Measurements from ENCODE around the gene MRGPRF. TPM values are rescaled to one million over a fixed set of nuclear protein-coding genes. Genes with fewer than 3 reads are reported as not detected.

MRGPRF gene
- polyA plus RNA-seq, 4 donors, result 0.81 to 16.9 (median 2.1) TPM

DNA sequence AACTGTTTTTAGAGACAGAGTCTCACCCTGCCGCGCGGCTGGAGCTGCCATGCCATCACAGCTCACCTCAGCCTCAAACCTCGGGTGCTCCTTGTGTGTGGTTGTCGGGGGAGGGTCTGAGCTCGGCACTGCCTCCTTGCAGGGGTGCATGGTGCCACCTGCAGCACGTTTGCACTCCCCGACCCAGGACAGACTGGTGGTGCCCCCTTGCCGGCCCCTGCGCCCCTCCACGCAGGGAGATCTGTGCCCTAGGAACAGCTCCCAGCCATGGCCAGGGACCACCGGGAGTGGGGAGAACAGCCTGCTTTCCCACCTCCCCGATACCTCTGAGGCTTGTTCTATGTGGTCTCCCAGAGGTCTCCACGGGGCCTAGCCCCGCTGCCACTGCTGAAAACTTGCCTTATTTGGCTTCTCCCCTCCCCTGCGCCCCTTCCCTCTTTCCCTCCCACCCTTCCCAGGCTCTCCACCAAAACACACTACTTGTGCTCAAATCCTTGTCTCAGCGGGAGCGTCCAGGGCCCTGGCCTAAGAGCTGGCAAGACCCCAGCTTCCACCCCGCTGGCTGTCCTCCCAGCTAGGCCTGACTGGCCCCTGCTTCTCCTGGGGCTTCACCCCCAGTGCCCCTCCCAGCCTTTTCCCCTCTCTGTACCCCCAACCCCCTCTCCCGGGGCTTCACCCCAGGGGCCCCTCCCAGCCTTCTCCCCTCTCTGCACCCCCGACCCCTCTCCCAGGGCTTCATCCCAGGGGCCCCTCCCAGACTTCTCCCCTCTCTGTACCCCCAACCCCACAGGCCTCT is 22.3 kb upstream of the MRGPRF start:
- Histone ChIP-seq H3K36me3 (ENCODE audit: control insufficient read depth in 3 of 3, insufficient read depth in 2 of 3, low read depth in 1 of 3, low read length in 3 of 3) (no peaks in the 10 kb centered on the region), H3K4me3 (ENCODE audit: low read depth in 1 of 3, low read length in 3 of 3) (no peak overlapping the region), H3K27ac (ENCODE audit: low read depth in 1 of 3, low read length in 2 of 3) (peak overlapping the region in 1 of 3 donors; percentile 33), H3K4me1 (ENCODE audit: control insufficient read depth in 3 of 3, insufficient read depth in 2 of 3, low read depth in 1 of 3, low read length in 2 of 3) (no peaks in the 10 kb centered on the region), H3K9me3 (ENCODE audit: control insufficient read depth in 2 of 2, insufficient read depth in 1 of 2, low read depth in 1 of 2, low read length in 1 of 2) (no peaks in the 10 kb centered on the region), H3K27me3 (ENCODE audit: control insufficient read depth in 3 of 3, insufficient read depth in 3 of 3, low read length in 3 of 3) (no peaks in the 10 kb centered on the region)
- no peak for DNase-seq
- FAIRE-seq, result no peak
- 70 to 78% (median 74%) methylated on average over 19 to 21 of the region's 21 CpGs for WGBS, 3 donors

- Histone ChIP-seq H3K9me3 (ENCODE audit: control insufficient read depth in 2 of 2, insufficient read depth in 1 of 2, low read depth in 1 of 2, low read length in 1 of 2) (no peaks in the 10 kb centered on the region), H3K36me3 (ENCODE audit: control insufficient read depth in 3 of 3, insufficient read depth in 2 of 3, low read depth in 1 of 3, low read length in 3 of 3) (no peaks in the 10 kb centered on the region), H3K4me1 (ENCODE audit: control insufficient read depth in 3 of 3, insufficient read depth in 2 of 3, low read depth in 1 of 3, low read length in 2 of 3) (no peaks in the 10 kb centered on the region), H3K4me3 (ENCODE audit: low read depth in 1 of 3, low read length in 3 of 3) (no peak overlapping the region), H3K27me3 (ENCODE audit: control insufficient read depth in 3 of 3, insufficient read depth in 3 of 3, low read length in 3 of 3) (no peaks in the 10 kb centered on the region), H3K27ac (ENCODE audit: low read depth in 1 of 3, low read length in 2 of 3) (no peak overlapping the region)
- FAIRE-seq, result no peak
- no peak for DNase-seq
- 84 to 88% (median 87%) methylated on average over 22 of the region's 22 CpGs for WGBS, 3 donors
Observed at GRCh38 chr11:69034123-69034867, 21.2 kb upstream of the MRGPRF start.

DNA sequence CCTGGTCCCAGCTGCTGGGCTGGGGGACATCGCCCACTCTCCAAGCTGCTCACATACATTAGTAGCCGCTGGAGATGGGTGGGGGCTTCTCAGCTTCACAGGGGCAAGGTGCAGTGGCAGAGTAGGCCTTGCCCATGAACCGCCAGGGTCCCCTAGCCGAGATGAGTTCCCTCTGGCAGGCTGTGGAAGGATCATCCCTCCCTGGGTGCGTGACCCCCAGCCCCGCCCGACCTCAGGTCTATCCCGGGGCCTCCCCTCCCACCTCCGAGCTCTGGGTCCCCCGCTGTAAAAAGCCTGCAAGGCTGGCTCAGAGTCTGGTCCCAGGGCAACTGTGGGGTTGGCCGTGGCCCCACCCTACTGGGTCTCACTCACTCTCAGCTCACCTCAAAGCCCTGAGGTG is 20.4 kb upstream of the MRGPRF start:
- WGBS, 3 donors, result 73 to 81% (median 77%) methylated on average over 11 of the region's 11 CpGs
- Histone ChIP-seq H3K27ac (ENCODE audit: low read depth in 1 of 3, low read length in 2 of 3) (no peak overlapping the region), H3K9me3 (ENCODE audit: control insufficient read depth in 2 of 2, insufficient read depth in 1 of 2, low read depth in 1 of 2, low read length in 1 of 2) (no peaks in the 10 kb centered on the region), H3K36me3 (ENCODE audit: control insufficient read depth in 3 of 3, insufficient read depth in 2 of 3, low read depth in 1 of 3, low read length in 3 of 3) (no peaks in the 10 kb centered on the region), H3K4me1 (ENCODE audit: control insufficient read depth in 3 of 3, insufficient read depth in 2 of 3, low read depth in 1 of 3, low read length in 2 of 3) (no peaks in the 10 kb centered on the region), H3K27me3 (ENCODE audit: control insufficient read depth in 3 of 3, insufficient read depth in 3 of 3, low read length in 3 of 3) (no peaks in the 10 kb centered on the region), H3K4me3 (ENCODE audit: low read depth in 1 of 3, low read length in 3 of 3) (no peak overlapping the region)
- no peak for DNase-seq
- no peak for FAIRE-seq

- 75 to 89% (median 86%) methylated on average over 6 to 7 of the region's 7 CpGs for WGBS, 3 donors
- Histone ChIP-seq H3K9me3 (ENCODE audit: control insufficient read depth in 2 of 2, insufficient read depth in 1 of 2, low read depth in 1 of 2, low read length in 1 of 2) (no peaks in the 10 kb centered on the region), H3K4me1 (ENCODE audit: control insufficient read depth in 3 of 3, insufficient read depth in 2 of 3, low read depth in 1 of 3, low read length in 2 of 3) (peaks cover 0 to under 1% (median 0%) of the 10 kb centered on the region in 3 donors), H3K27ac (ENCODE audit: low read depth in 1 of 3, low read length in 2 of 3) (no peak overlapping the region), H3K36me3 (ENCODE audit: control insufficient read depth in 3 of 3, insufficient read depth in 2 of 3, low read depth in 1 of 3, low read length in 3 of 3) (no peaks in the 10 kb centered on the region), H3K27me3 (ENCODE audit: control insufficient read depth in 3 of 3, insufficient read depth in 3 of 3, low read length in 3 of 3) (no peaks in the 10 kb centered on the region), H3K4me3 (ENCODE audit: low read depth in 1 of 3, low read length in 3 of 3) (no peak overlapping the region)
- FAIRE-seq, result no peak
- no peak for DNase-seq
Observed at GRCh38 chr11:69032833-69033232, 19.8 kb upstream of the MRGPRF start.

DNA sequence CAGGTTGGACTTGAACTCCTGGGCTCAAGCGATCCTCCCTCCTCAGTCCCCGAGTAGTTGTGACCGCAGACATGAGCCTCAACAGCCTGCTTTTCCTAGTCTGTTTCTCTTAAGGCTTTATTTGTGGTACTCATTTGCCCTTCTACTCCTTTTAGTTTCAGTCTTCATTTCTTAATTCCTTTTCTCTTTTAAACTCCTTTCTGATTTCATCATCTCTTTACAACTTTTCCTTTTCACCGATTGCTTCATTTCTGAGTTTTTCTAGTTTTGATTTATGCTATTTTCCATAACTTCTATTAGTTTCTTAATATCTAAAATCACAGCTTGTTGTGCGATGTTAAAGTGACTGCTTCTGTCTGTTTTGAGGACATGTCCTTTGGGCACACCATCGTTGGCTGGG is 17.3 kb upstream of the MRGPRF start:
- H3K4me3 ChIP-seq (ENCODE audit: low read depth in 1 of 3, low read length in 3 of 3), result no peak overlapping the region
- DNase-seq (no peak), FAIRE-seq (no peak)
- H3K36me3 ChIP-seq (ENCODE audit: control insufficient read depth in 3 of 3, insufficient read depth in 2 of 3, low read depth in 1 of 3, low read length in 3 of 3), result no peaks in the 10 kb centered on the region
- no peaks in the 10 kb centered on the region for H3K27me3 ChIP-seq (ENCODE audit: control insufficient read depth in 3 of 3, insufficient read depth in 3 of 3, low read length in 3 of 3)
- 70 to 76% (median 71%) methylated on average over 6 of the region's 6 CpGs for WGBS, 3 donors
- H3K27ac ChIP-seq (ENCODE audit: low read depth in 1 of 3, low read length in 2 of 3), result no peak overlapping the region
- peaks cover 0 to 4% (median 0%) of the 10 kb centered on the region in 3 donors for H3K4me1 ChIP-seq (ENCODE audit: control insufficient read depth in 3 of 3, insufficient read depth in 2 of 3, low read depth in 1 of 3, low read length in 2 of 3)
- H3K9me3 ChIP-seq (ENCODE audit: control insufficient read depth in 2 of 2, insufficient read depth in 1 of 2, low read depth in 1 of 2, low read length in 1 of 2), result no peaks in the 10 kb centered on the region

DNA sequence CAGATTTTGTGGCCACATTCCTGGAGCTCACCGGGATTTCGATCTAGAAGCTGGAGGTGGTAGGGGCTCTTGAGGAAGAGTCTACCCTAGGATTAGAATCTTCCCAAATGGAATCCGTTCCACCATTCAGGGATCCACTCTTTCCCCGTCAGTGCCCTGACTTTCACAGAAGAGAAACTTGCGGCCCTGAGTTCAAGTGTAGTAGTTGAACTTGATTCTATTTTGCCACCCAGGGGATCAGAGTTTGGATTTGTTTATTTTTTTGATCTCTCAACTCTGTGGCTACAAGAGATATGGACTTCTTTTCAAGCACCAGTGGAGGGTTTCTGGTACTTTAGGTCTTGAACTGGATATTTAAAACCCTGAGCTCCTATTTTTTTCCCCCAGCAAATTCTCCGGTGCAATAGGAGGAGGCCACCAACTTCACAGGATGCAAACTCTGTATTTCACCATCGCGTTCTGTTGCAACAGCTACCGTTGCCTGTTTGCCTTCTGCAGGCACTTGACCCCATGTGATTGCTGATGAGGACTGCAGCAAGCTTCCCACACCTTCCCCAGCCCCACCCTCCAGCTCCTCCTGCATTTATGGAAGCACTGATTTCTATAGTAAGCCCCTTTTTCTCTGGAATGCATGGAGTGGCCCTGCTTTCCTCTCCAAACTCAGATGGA is 14.8 kb upstream of the MRGPRF start:
- H3K4me1 ChIP-seq (ENCODE audit: control insufficient read depth in 3 of 3, insufficient read depth in 2 of 3, low read depth in 1 of 3, low read length in 2 of 3), result peaks cover 0 to 4% (median 0%) of the 10 kb centered on the region in 3 donors
- H3K27ac ChIP-seq (ENCODE audit: low read depth in 1 of 3, low read length in 2 of 3), result no peak overlapping the region
- no peaks in the 10 kb centered on the region for H3K36me3 ChIP-seq (ENCODE audit: control insufficient read depth in 3 of 3, insufficient read depth in 2 of 3, low read depth in 1 of 3, low read length in 3 of 3)
- H3K27me3 ChIP-seq (ENCODE audit: control insufficient read depth in 3 of 3, insufficient read depth in 3 of 3, low read length in 3 of 3), result no peaks in the 10 kb centered on the region
- no peak overlapping the region for H3K4me3 ChIP-seq (ENCODE audit: low read depth in 1 of 3, low read length in 3 of 3)
- WGBS, 3 donors, result 62 to 69% (median 65%) methylated on average over 9 of the region's 9 CpGs
- FAIRE-seq (no peak), DNase-seq (peak in 1 of 2 donors; percentile 73)
- H3K9me3 ChIP-seq (ENCODE audit: control insufficient read depth in 2 of 2, insufficient read depth in 1 of 2, low read depth in 1 of 2, low read length in 1 of 2), result no peaks in the 10 kb centered on the region

- 90 to 97% (median 91%) methylated on average over 6 of the region's 6 CpGs for WGBS, 3 donors
- H3K9me3 ChIP-seq (ENCODE audit: control insufficient read depth in 2 of 2, insufficient read depth in 1 of 2, low read depth in 1 of 2, low read length in 1 of 2), result no peaks in the 10 kb centered on the region
- no peaks in the 10 kb centered on the region for H3K27me3 ChIP-seq (ENCODE audit: control insufficient read depth in 3 of 3, insufficient read depth in 3 of 3, low read length in 3 of 3)
- H3K4me1 ChIP-seq (ENCODE audit: control insufficient read depth in 3 of 3, insufficient read depth in 2 of 3, low read depth in 1 of 3, low read length in 2 of 3), result peaks cover 0 to 4% (median 0%) of the 10 kb centered on the region in 3 donors
- no peak overlapping the region for H3K4me3 ChIP-seq (ENCODE audit: low read depth in 1 of 3, low read length in 3 of 3)
- FAIRE-seq, result no peak
- no peak overlapping the region for H3K27ac ChIP-seq (ENCODE audit: low read depth in 1 of 3, low read length in 2 of 3)
- no peaks in the 10 kb centered on the region for H3K36me3 ChIP-seq (ENCODE audit: control insufficient read depth in 3 of 3, insufficient read depth in 2 of 3, low read depth in 1 of 3, low read length in 3 of 3)
- DNase-seq, result no peak
Observed at GRCh38 chr11:69024509-69024908, 11.5 kb upstream of the MRGPRF start.

DNA sequence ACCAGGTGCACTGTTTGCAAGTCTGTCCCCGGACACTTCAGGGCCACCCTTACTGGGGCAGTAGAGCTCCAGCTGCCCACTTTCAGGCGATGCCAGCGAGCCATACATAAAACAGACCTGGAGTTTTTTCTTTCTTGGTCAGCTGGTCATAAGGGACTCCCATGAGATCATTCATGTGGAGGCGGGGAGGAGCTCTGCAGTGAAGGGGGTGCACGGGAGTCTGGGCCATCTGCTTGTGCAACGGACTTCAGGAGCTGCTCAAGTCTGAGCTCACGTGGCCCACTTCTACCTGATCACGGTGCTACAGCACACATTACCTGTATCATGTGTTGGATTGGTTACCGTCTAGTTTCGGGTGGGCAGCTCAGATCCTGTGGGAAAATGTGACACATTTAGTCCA is 9.2 kb upstream of the MRGPRF start:
- Histone ChIP-seq H3K9me3 (ENCODE audit: control insufficient read depth in 2 of 2, insufficient read depth in 1 of 2, low read depth in 1 of 2, low read length in 1 of 2) (no peaks in the 10 kb centered on the region), H3K27ac (ENCODE audit: low read depth in 1 of 3, low read length in 2 of 3) (no peak overlapping the region), H3K27me3 (ENCODE audit: control insufficient read depth in 3 of 3, insufficient read depth in 3 of 3, low read length in 3 of 3) (no peaks in the 10 kb centered on the region), H3K36me3 (ENCODE audit: control insufficient read depth in 3 of 3, insufficient read depth in 2 of 3, low read depth in 1 of 3, low read length in 3 of 3) (no peaks in the 10 kb centered on the region), H3K4me3 (ENCODE audit: low read depth in 1 of 3, low read length in 3 of 3) (no peak overlapping the region), H3K4me1 (ENCODE audit: control insufficient read depth in 3 of 3, insufficient read depth in 2 of 3, low read depth in 1 of 3, low read length in 2 of 3) (no peaks in the 10 kb centered on the region)
- FAIRE-seq (no peak), DNase-seq (no peak)
- 81 to 85% (median 83%) methylated on average over 10 of the region's 10 CpGs for WGBS, 3 donors
